Stimulated activated naive B cell treated with anti-CD40 and anti-IgM and Interleukin-4, amounts not matched to agents 10 μg/mL and 1 μg/mL and 100 μg/mL, for 72 hours (primary cell): ENCODE measurements around the gene THAP7.
"Not testable (repeated sequence)": the region's sequence is repeated elsewhere in the genome, so short reads cannot be mapped to it uniquely, and the experiment has no call there.

ENCODE experiments used
- ATAC-seq, 2 donors: fragments of 150-1000 bp; cut with Tn5 transposase; replicated peaks; 2 replicates each; pipeline ENCODE4 v1.10.0; 2021; ENCODE audit warnings: moderate library complexity in 1 of 2
- DNase-seq: peaks from one replicate; pipeline ENCODE4 v3.0.0; 2021
- H3K27ac Mint-ChIP-seq: one replicate; pipeline ENCODE4 v1.8.0; 2022; ENCODE audit warnings: mild to moderate bottlenecking, mixed read lengths
- H3K27me3 Mint-ChIP-seq, 2 donors: one replicate each; pipeline ENCODE4 v1.8.0; 2022; ENCODE audit warnings: mixed read lengths in 2 of 2
- H3K36me3 Mint-ChIP-seq, 2 donors: one replicate each; pipeline ENCODE4 v1.8.0; 2022; ENCODE audit warnings: mixed read lengths in 2 of 2, mild to moderate bottlenecking in 1 of 2
- H3K4me1 Mint-ChIP-seq, 2 donors: one replicate each; pipeline ENCODE4 v1.8.0; 2022; ENCODE audit warnings: mixed read lengths in 2 of 2, mild to moderate bottlenecking in 1 of 2
- H3K4me3 Mint-ChIP-seq, 2 donors: one replicate each; pipeline ENCODE4 v1.8.0; 2022; ENCODE audit warnings: mild to moderate bottlenecking in 2 of 2, mixed read lengths in 2 of 2, moderate library complexity in 1 of 2
- H3K9me3 Mint-ChIP-seq, 2 donors: one replicate each; pipeline ENCODE4 v1.8.0; 2022; ENCODE audit warnings: mixed read lengths in 2 of 2, mild to moderate bottlenecking in 1 of 2

Gene THAP7

GRCh38 chr22:20977516-20978170 lies 24.3 kb downstream of the THAP7 start:
- no peak for ATAC-seq
- Mint-ChIP-seq H3K4me3 (no peak overlapping the region), H3K9me3 (peaks cover 3 to 5% of the 10 kb centered on the region in 2 donors), H3K4me1 (peaks cover 30 to 41% of the 10 kb centered on the region in 2 donors), H3K36me3 (peaks cover 4 to 10% of the 10 kb centered on the region in 2 donors), H3K27me3 (peaks cover 4 to 19% of the 10 kb centered on the region in 2 donors), H3K27ac (peak overlapping the region; percentile 20)
- no peak for DNase-seq

- H3K4me1 Mint-ChIP-seq: peaks cover 27 to 41% of the 10 kb centered on the region in 2 donors
- ATAC-seq: no peak
- H3K9me3 Mint-ChIP-seq: peaks cover 3 to 5% of the 10 kb centered on the region in 2 donors
- H3K27me3 Mint-ChIP-seq: peaks cover 4 to 19% of the 10 kb centered on the region in 2 donors
- DNase-seq: no peak
- no peak overlapping the region for H3K4me3 Mint-ChIP-seq
- peak overlapping the region; percentile 20 for H3K27ac Mint-ChIP-seq
- H3K36me3 Mint-ChIP-seq: peaks cover 4 to 7% of the 10 kb centered on the region in 2 donors
Measured at GRCh38 chr22:20977019-20977418, 24.9 kb downstream of the THAP7 start.

GRCh38 chr22:20976291-20976877 lies 25.5 kb downstream of the THAP7 start:
- ATAC-seq: no peak
- H3K36me3 Mint-ChIP-seq: peaks cover 4 to 7% of the 10 kb centered on the region in 2 donors
- H3K27ac Mint-ChIP-seq: no peak overlapping the region
- peaks cover 3 to 5% of the 10 kb centered on the region in 2 donors for H3K9me3 Mint-ChIP-seq
- DNase-seq: no peak
- peaks cover 25 to 44% of the 10 kb centered on the region in 2 donors for H3K4me1 Mint-ChIP-seq
- peaks cover 4 to 19% of the 10 kb centered on the region in 2 donors for H3K27me3 Mint-ChIP-seq
- H3K4me3 Mint-ChIP-seq: no peak overlapping the region

GRCh38 chr22:20975541-20976290 lies 26.2 kb downstream of the THAP7 start:
- ATAC-seq (no peak), DNase-seq (no peak)
- H3K36me3 Mint-ChIP-seq: peaks cover 4 to 7% of the 10 kb centered on the region in 2 donors
- peaks cover 3 to 5% of the 10 kb centered on the region in 2 donors for H3K9me3 Mint-ChIP-seq
- peaks cover 4 to 19% of the 10 kb centered on the region in 2 donors for H3K27me3 Mint-ChIP-seq
- H3K4me3 Mint-ChIP-seq: no peak overlapping the region
- H3K4me1 Mint-ChIP-seq: peaks cover 20 to 42% of the 10 kb centered on the region in 2 donors
- H3K27ac Mint-ChIP-seq: no peak overlapping the region

- DNase-seq (no peak), ATAC-seq (no peak)
- Mint-ChIP-seq H3K4me1 (peaks cover 11 to 30% of the 10 kb centered on the region in 2 donors), H3K9me3 (peaks cover 3 to 5% of the 10 kb centered on the region in 2 donors), H3K27me3 (peaks cover 4 to 16% of the 10 kb centered on the region in 2 donors), H3K36me3 (peaks cover 4 to 5% of the 10 kb centered on the region in 2 donors), H3K27ac (no peak overlapping the region), H3K4me3 (no peak overlapping the region)
Measured at GRCh38 chr22:20974336-20974955, 27.5 kb downstream of the THAP7 start.

GRCh38 chr22:20973634-20974286 lies 28.2 kb downstream of the THAP7 start:
- peaks cover under 1 to 1% of the 10 kb centered on the region in 2 donors for H3K9me3 Mint-ChIP-seq
- H3K4me1 Mint-ChIP-seq: peaks cover 8 to 27% of the 10 kb centered on the region in 2 donors
- H3K27me3 Mint-ChIP-seq: peaks cover under 1 to 9% of the 10 kb centered on the region in 2 donors
- ATAC-seq (no peak), DNase-seq (no peak)
- H3K4me3 Mint-ChIP-seq: no peak overlapping the region
- peaks cover under 1 to 1% of the 10 kb centered on the region in 2 donors for H3K36me3 Mint-ChIP-seq
- H3K27ac Mint-ChIP-seq: no peak overlapping the region

- no peak overlapping the region for H3K4me3 Mint-ChIP-seq
- H3K9me3 Mint-ChIP-seq: peaks cover 0 to 1% of the 10 kb centered on the region in 2 donors
- H3K27me3 Mint-ChIP-seq: peaks cover 0 to 9% of the 10 kb centered on the region in 2 donors
- H3K36me3 Mint-ChIP-seq: no peaks in the 10 kb centered on the region
- H3K4me1 Mint-ChIP-seq: peaks cover 15 to 34% of the 10 kb centered on the region in 2 donors
- ATAC-seq (no peak), DNase-seq (no peak)
- no peak overlapping the region for H3K27ac Mint-ChIP-seq
Measured at GRCh38 chr22:20972933-20973577, 28.9 kb downstream of the THAP7 start.

GRCh38 chr22:20972014-20972694 lies 29.8 kb downstream of the THAP7 start:
- not testable (repeated sequence) for H3K9me3 Mint-ChIP-seq, H3K27me3 Mint-ChIP-seq, H3K36me3 Mint-ChIP-seq, H3K4me3 Mint-ChIP-seq, DNase-seq, H3K27ac Mint-ChIP-seq
- peak; percentile 22 to 24 for ATAC-seq
- H3K4me1 Mint-ChIP-seq: peaks cover 22 to 43% of the 10 kb centered on the region in 2 donors

GRCh38 chr22:20970939-20971657 lies 30.8 kb downstream of the THAP7 start:
- no peak for DNase-seq
- no peaks in the 10 kb centered on the region for H3K9me3 Mint-ChIP-seq
- peaks cover 22 to 48% of the 10 kb centered on the region in 2 donors for H3K4me1 Mint-ChIP-seq
- ATAC-seq: no peak
- H3K27me3 Mint-ChIP-seq: no peaks in the 10 kb centered on the region
- no peak overlapping the region for H3K4me3 Mint-ChIP-seq
- H3K27ac Mint-ChIP-seq: no peak overlapping the region
- no peaks in the 10 kb centered on the region for H3K36me3 Mint-ChIP-seq

- Mint-ChIP-seq H3K36me3 (no peaks in the 10 kb centered on the region), H3K9me3 (no peaks in the 10 kb centered on the region), H3K4me1 (peaks cover 25 to 71% of the 10 kb centered on the region in 2 donors), H3K4me3 (no peak overlapping the region), H3K27ac (peak overlapping the region; percentile 42), H3K27me3 (peaks cover 11% of the 10 kb centered on the region in 2 donors)
- ATAC-seq: peak; percentile 76 to 82
- no peak for DNase-seq
Measured at GRCh38 chr22:20968281-20968977, 33.5 kb downstream of the THAP7 start.

GRCh38 chr22:20967697-20968211 lies 34.2 kb downstream of the THAP7 start:
- H3K4me3 Mint-ChIP-seq: no peak overlapping the region
- DNase-seq: no peak

More at GRCh38 chr22:20967697-20968211, 34.2 kb downstream of the THAP7 start:
- no peaks in the 10 kb centered on the region for H3K9me3 Mint-ChIP-seq
- H3K4me1 Mint-ChIP-seq: peaks cover 24 to 68% of the 10 kb centered on the region in 2 donors
- no peak overlapping the region for H3K27ac Mint-ChIP-seq
- peaks cover 13 to 18% of the 10 kb centered on the region in 2 donors for H3K27me3 Mint-ChIP-seq
- ATAC-seq: no peak
- no peaks in the 10 kb centered on the region for H3K36me3 Mint-ChIP-seq
